ENCODE results near the gene USP53. TPM values are rescaled to one million over a fixed set of nuclear protein-coding genes. Genes with fewer than 3 reads are reported as not detected.
A peak's percentile ranks its signal among the peaks of the same experiment; 100 is the strongest.

Gene USP53
- polyA plus RNA-seq, 1 of the 3 experiments (the other 2 are of a cell fraction), result 8.1 TPM

DNA sequence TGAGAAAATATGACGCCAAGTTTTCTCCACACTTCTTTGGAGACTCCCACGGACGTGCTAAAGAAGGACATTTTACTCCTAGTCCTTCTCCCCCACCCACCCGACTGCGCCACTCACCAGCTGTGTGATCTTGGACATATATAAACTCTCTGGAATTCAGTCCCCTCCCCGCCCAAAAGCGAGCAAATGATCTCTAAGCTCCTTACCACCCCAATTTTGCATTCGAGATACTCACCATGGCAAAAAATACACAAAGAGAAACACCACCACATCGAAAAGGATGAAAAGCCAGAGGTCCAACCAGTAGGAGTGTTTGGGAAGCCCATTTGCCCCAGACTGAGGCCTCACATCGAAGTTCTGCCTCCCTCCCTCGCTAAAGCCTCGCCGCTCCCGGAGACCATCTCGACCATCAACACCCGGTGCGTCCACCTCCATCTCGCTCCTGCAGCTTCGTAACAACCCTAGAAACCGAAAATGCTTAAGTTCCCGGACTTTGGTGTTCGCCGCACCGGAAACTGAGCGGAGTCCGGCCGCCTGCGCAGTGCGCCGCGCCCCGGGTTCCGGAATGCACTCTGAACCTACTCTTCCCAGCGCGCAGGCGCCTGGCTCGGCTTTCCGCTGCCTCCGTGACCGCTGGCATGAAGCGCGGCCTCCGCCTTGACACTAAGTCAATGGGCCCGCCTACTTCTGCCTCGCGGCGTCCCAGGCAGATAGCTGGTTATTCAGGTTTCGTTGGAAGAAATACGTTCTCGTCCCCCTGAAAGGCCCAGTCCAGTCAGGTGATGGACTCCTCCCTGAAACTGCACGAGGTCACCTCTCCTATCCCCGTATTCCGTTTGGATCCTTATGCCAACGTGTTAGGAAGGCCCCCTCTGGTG lies 87.8 kb downstream of the USP53 start (continued):
- TF ChIP-seq EZH2phosphoT487 (IDR thresholded peaks at IDR 0.05; ENCODE audit: borderline replicate concordance, low read depth) (no peak), POLR2AphosphoS5 (IDR thresholded peaks at IDR 0.05; ENCODE audit: low read depth, low read length) (peak; percentile 93), FOSL2 (IDR thresholded peaks at IDR 0.05; ENCODE audit: borderline replicate concordance, low read depth) (no peak), GABPA (IDR thresholded peaks at IDR 0.05; ENCODE audit: low read depth) (peak; percentile 86), RCOR1 (IDR thresholded peaks at IDR 0.05; ENCODE audit: low read length) (no peak), JUND (IDR thresholded peaks at IDR 0.05) (no peak), TCF12 (IDR thresholded peaks at IDR 0.05) (no peak), ELF1 (IDR thresholded peaks at IDR 0.05) (peak; percentile 65), TEAD4 (IDR thresholded peaks at IDR 0.05; ENCODE audit: borderline replicate concordance, insufficient read depth) (no peak), MXI1 (IDR thresholded peaks at IDR 0.05; ENCODE audit: low read depth, low read length) (peak; percentile 73; the same call in 1 of the 2 replicates), SIN3A (IDR thresholded peaks at IDR 0.05; ENCODE audit: borderline replicate concordance, low read depth, low read length) (0 out of 2 replicates have a peak, but pooled peaks have one; percentile 8), MEF2A (IDR thresholded peaks at IDR 0.05; ENCODE audit: borderline replicate concordance, low read depth) (no peak), RAD21 (IDR thresholded peaks at IDR 0.05; ENCODE audit: low read length) (no peak), RFX5 (IDR thresholded peaks at IDR 0.05; ENCODE audit: low read length) (0 out of 2 replicates have a peak, but pooled peaks have one; percentile 30), CHD2 (IDR thresholded peaks at IDR 0.05; ENCODE audit: low read length, partially characterized antibody) (peak; percentile 50), SMC3 (IDR thresholded peaks at IDR 0.05; ENCODE audit: low read depth, low read length) (no peak)
- TF ChIP-seq, protein P1, sequence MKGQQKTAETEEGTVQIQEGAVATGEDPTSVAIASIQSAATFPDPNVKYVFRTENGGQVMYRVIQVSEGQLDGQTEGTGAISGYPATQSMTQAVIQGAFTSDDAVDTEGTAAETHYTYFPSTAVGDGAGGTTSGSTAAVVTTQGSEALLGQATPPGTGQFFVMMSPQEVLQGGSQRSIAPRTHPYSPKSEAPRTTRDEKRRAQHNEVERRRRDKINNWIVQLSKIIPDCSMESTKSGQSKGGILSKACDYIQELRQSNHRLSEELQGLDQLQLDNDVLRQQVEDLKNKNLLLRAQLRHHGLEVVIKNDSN (IDR thresholded peaks at IDR 0.05; ENCODE audit: borderline replicate concordance, low read depth), result no peak
- TF ChIP-seq, protein P2, sequence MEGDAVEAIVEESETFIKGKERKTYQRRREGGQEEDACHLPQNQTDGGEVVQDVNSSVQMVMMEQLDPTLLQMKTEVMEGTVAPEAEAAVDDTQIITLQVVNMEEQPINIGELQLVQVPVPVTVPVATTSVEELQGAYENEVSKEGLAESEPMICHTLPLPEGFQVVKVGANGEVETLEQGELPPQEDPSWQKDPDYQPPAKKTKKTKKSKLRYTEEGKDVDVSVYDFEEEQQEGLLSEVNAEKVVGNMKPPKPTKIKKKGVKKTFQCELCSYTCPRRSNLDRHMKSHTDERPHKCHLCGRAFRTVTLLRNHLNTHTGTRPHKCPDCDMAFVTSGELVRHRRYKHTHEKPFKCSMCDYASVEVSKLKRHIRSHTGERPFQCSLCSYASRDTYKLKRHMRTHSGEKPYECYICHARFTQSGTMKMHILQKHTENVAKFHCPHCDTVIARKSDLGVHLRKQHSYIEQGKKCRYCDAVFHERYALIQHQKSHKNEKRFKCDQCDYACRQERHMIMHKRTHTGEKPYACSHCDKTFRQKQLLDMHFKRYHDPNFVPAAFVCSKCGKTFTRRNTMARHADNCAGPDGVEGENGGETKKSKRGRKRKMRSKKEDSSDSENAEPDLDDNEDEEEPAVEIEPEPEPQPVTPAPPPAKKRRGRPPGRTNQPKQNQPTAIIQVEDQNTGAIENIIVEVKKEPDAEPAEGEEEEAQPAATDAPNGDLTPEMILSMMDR (IDR thresholded peaks at IDR 0.05), result peak; percentile 17; the same call in 1 of the 2 replicates
- TF ChIP-seq, protein P3, sequence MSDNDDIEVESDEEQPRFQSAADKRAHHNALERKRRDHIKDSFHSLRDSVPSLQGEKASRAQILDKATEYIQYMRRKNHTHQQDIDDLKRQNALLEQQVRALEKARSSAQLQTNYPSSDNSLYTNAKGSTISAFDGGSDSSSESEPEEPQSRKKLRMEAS (IDR thresholded peaks at IDR 0.05; ENCODE audit: low read depth), result peak; percentile 90

Measured in SK-N-SH (cell line).